Measurements from ENCODE around the gene CLDN10.

GRCh38 chr13:95505986-95506385 lies 46.5 kb upstream of the CLDN10 start:
- no peak for TF ChIP-seq POLR2AphosphoS5 (IDR thresholded peaks at IDR 0.05; ENCODE audit: insufficient read depth in 1 of 2, low read depth in 1 of 2)
- TF ChIP-seq CTCF (IDR thresholded peaks at IDR 0.05), result no peak

Measured in vagina (tissue), 2 donors.